OCI-LY1 (cell line): ENCODE measurements around the gene TOX2.

Source experiments
- H2AFZ ChIP-seq: fragments of 200-600 bp; sonication (generic), shearing (Covaris generic); 2 replicates; pipeline ENCODE4 v1.6.0; 2014; ENCODE audit warnings: antibody characterized with exemption, mild to moderate bottlenecking, low read length
- H3F3A ChIP-seq: fragments of 200-600 bp; sonication (generic), shearing (Covaris generic); 2 replicates; pipeline ENCODE4 v1.6.0; 2014; ENCODE audit warnings: mild to moderate bottlenecking, antibody characterized with exemption, low read length, moderate library complexity; ENCODE audit not compliant: insufficient read depth
- H3K27ac ChIP-seq: fragments of 200-600 bp; sonication (generic); 2 replicates; pipeline ENCODE4 v1.5.1; 2014; ENCODE audit warnings: low read length, mixed run types, mild to moderate bottlenecking, low read depth; ENCODE audit not compliant: poor library complexity, severe bottlenecking
- H3K27me3 ChIP-seq: fragments of 200-600 bp; sonication (generic); 2 replicates; pipeline ENCODE4 v1.6.0; 2014; ENCODE audit warnings: antibody characterized with exemption, mild to moderate bottlenecking, low read length, moderate library complexity; ENCODE audit not compliant: insufficient read depth
- H3K36me3 ChIP-seq: fragments of 200-600 bp; sonication (generic); 2 replicates; pipeline ENCODE4 v1.6.1; 2014; ENCODE audit warnings: mild to moderate bottlenecking, antibody characterized with exemption, low read length, moderate library complexity, mixed read lengths; ENCODE audit not compliant: insufficient read depth
- H3K4me1 ChIP-seq: fragments of 200-600 bp; sonication (generic); 2 replicates; pipeline ENCODE4 v1.5.1; 2014; ENCODE audit warnings: mild to moderate bottlenecking, low read length, moderate library complexity; ENCODE audit not compliant: insufficient read depth, severe bottlenecking
- H3K4me2 ChIP-seq: fragments of 200-600 bp; sonication (generic), shearing (Covaris generic); 2 replicates; pipeline ENCODE4 v1.6.1; 2014; ENCODE audit warnings: low read length
- H3K4me3 ChIP-seq: fragments of 200-600 bp; sonication (generic); 2 replicates; pipeline ENCODE4 v1.5.1; 2014; ENCODE audit warnings: low read length, low read depth, mild to moderate bottlenecking, mixed read lengths; ENCODE audit not compliant: poor library complexity, severe bottlenecking
- H3K79me2 ChIP-seq: fragments of 200-600 bp; shearing (Covaris generic); 2 replicates; pipeline ENCODE4 v1.6.1; 2016; ENCODE audit warnings: mixed run types, low read length, mixed read lengths; ENCODE audit not compliant: insufficient read depth
- H3K9ac ChIP-seq: fragments of 200-600 bp; sonication (generic), shearing (Covaris generic); 2 replicates; pipeline ENCODE4 v1.6.1; 2014; ENCODE audit warnings: mild to moderate bottlenecking, low read length, mixed read lengths
- H3K9me2 ChIP-seq: fragments of 200-600 bp; sonication (generic), shearing (Covaris generic); 2 replicates; pipeline ENCODE4 v1.6.1; 2014; ENCODE audit warnings: low read depth, mild to moderate bottlenecking, low read length, mixed read lengths
- H3K9me3 ChIP-seq: fragments of 200-600 bp; shearing (Covaris generic); 2 replicates; pipeline ENCODE4 v1.6.1; 2014; ENCODE audit warnings: low read length, mixed read lengths
- H4K20me1 ChIP-seq: fragments of 200-600 bp; sonication (generic), shearing (Covaris generic); 2 replicates; pipeline ENCODE4 v1.6.0; 2016; ENCODE audit warnings: mild to moderate bottlenecking, low read length; ENCODE audit not compliant: insufficient read depth
- CTCF ChIP-seq: fragments of 200-600 bp; sonication (generic), shearing (Covaris generic); IDR thresholded peaks from 2 replicates; pipeline ENCODE4 v1.5.1; 2017; ENCODE audit warnings: mild to moderate bottlenecking, antibody characterized with exemption, low read length, moderate library complexity, mixed read lengths
- EZH2 ChIP-seq: fragments of 200-600 bp; sonication (generic), shearing (Covaris generic); IDR thresholded peaks from 2 replicates; pipeline ENCODE4 v1.8.0; 2017; ENCODE audit warnings: borderline replicate concordance, mixed run types, mild to moderate bottlenecking, antibody characterized with exemption, low read length, moderate library complexity, mixed read lengths

TOX2 gene

GRCh38 chr20:43995645-43996044 is 81.0 kb downstream of the TOX2 start:
- no peaks in the 10 kb centered on the region for H3F3A ChIP-seq
- no peaks in the 10 kb centered on the region for H4K20me1 ChIP-seq
- no peaks in the 10 kb centered on the region for H3K27me3 ChIP-seq
- H3K9me3 ChIP-seq, result no peaks in the 10 kb centered on the region
- H3K4me3 ChIP-seq, result no peak overlapping the region
- no peak for TF ChIP-seq CTCF
- TF ChIP-seq EZH2, result no peak
- H3K4me2 ChIP-seq, result no peak overlapping the region
- no peak overlapping the region for H2AFZ ChIP-seq
- H3K36me3 ChIP-seq, result no peaks in the 10 kb centered on the region
- H3K9me2 ChIP-seq, result no peaks in the 10 kb centered on the region
- no peaks in the 10 kb centered on the region for H3K4me1 ChIP-seq
- no peak overlapping the region for H3K9ac ChIP-seq
- H3K79me2 ChIP-seq, result no peaks in the 10 kb centered on the region
- no peak overlapping the region for H3K27ac ChIP-seq

- Histone ChIP-seq H3K9me3 (no peaks in the 10 kb centered on the region), H2AFZ (no peak overlapping the region), H3K27ac (no peak overlapping the region), H3K27me3 (no peaks in the 10 kb centered on the region), H3K4me2 (no peak overlapping the region), H3K4me3 (no peak overlapping the region), H3K36me3 (no peaks in the 10 kb centered on the region), H3K9me2 (no peaks in the 10 kb centered on the region), H3K79me2 (no peaks in the 10 kb centered on the region), H3K9ac (no peak overlapping the region), H3K4me1 (no peaks in the 10 kb centered on the region), H4K20me1 (no peaks in the 10 kb centered on the region), H3F3A (no peaks in the 10 kb centered on the region)
- TF ChIP-seq EZH2 (no peak), CTCF (no peak)
Measured at GRCh38 chr20:43996240-43996930, 81.7 kb downstream of the TOX2 start.

- H3K4me2 ChIP-seq, result no peak overlapping the region
- no peaks in the 10 kb centered on the region for H3K27me3 ChIP-seq
- no peaks in the 10 kb centered on the region for H4K20me1 ChIP-seq
- H3K79me2 ChIP-seq, result no peaks in the 10 kb centered on the region
- H2AFZ ChIP-seq, result no peak overlapping the region
- no peak overlapping the region for H3K9ac ChIP-seq
- no peaks in the 10 kb centered on the region for H3F3A ChIP-seq
- no peaks in the 10 kb centered on the region for H3K9me3 ChIP-seq
- H3K9me2 ChIP-seq, result no peaks in the 10 kb centered on the region
- no peak overlapping the region for H3K27ac ChIP-seq
- TF ChIP-seq CTCF, result no peak
- no peak for TF ChIP-seq EZH2
- H3K4me3 ChIP-seq, result no peak overlapping the region
- no peaks in the 10 kb centered on the region for H3K4me1 ChIP-seq
- H3K36me3 ChIP-seq, result no peaks in the 10 kb centered on the region
Measured at GRCh38 chr20:43999848-44000247, 85.2 kb downstream of the TOX2 start.
